Prostate gland (tissue), 2 donors: Measurements from ENCODE around the gene SBF2.

ENCODE experiments used
- POLR2A ChIP-seq: fragments of 450-650 bp; IDR thresholded peaks from one replicate; pipeline ENCODE4 v1.6.1; 2016; ENCODE audit warnings: antibody characterized with exemption, mild to moderate bottlenecking
- POLR2AphosphoS5 ChIP-seq: sonication (generic); formaldehyde crosslinking; IDR thresholded peaks from one replicate; pipeline ENCODE4 v1.6.1; 2017; ENCODE audit warnings: antibody characterized with exemption
- TF ChIP-seq, protein P1 (sequence below), 4 experiments: fragments of 200-600 bp in 2 of 4; fragments of 450-650 bp in 2 of 4; sonication (generic) in 2 of 4; IDR thresholded peaks; 1 replicate in 3 of 4; 2 replicates in 1 of 4; pipeline ENCODE4 v1.5.1; 2016 to 2019; ENCODE audit warnings: antibody characterized with exemption in 4 of 4, mild to moderate bottlenecking in 2 of 4, moderate library complexity in 2 of 4

DNA sequence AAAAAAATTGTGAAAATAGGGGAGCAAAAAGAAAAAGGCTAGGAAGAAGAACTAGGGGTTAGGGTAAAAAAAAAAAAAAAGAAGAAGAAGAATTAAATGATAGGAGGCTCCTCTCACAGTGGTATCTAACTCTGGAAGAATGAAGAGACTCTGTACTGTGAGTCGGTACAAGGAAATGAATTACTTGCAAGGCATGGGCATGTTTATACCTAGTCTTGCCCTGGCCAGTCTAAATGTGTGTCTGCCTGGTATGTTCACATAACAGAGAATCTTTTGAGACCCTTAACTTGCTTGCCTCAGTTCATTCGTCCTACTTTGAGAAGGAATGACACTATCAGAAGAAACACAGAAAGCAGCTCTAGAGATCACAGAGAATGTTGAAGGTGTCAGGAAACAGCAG, 470.6 kb downstream of the SBF2 start:
- no peak for TF ChIP-seq POLR2A
- TF ChIP-seq, protein P1, sequence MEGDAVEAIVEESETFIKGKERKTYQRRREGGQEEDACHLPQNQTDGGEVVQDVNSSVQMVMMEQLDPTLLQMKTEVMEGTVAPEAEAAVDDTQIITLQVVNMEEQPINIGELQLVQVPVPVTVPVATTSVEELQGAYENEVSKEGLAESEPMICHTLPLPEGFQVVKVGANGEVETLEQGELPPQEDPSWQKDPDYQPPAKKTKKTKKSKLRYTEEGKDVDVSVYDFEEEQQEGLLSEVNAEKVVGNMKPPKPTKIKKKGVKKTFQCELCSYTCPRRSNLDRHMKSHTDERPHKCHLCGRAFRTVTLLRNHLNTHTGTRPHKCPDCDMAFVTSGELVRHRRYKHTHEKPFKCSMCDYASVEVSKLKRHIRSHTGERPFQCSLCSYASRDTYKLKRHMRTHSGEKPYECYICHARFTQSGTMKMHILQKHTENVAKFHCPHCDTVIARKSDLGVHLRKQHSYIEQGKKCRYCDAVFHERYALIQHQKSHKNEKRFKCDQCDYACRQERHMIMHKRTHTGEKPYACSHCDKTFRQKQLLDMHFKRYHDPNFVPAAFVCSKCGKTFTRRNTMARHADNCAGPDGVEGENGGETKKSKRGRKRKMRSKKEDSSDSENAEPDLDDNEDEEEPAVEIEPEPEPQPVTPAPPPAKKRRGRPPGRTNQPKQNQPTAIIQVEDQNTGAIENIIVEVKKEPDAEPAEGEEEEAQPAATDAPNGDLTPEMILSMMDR (IDR thresholded peaks at IDR 0.05) = no peak
- no peak for TF ChIP-seq POLR2AphosphoS5
